CD14-positive monocyte (primary cell): ENCODE measurements around the gene TNNT3. TPM values are rescaled to one million over a fixed set of nuclear protein-coding genes. Genes with fewer than 3 reads are reported as not detected.

Source experiments
- DNase-seq, 3 donors: peaks; one replicate each; pipeline ENCODE4 v3.0.0-alpha.2; 2011 to 2022
- H2AFZ ChIP-seq: 2 replicates; pipeline ENCODE4 v1.6.0; 2012; ENCODE audit warnings: mild to moderate bottlenecking, low read depth, low read length, inconsistent platforms; ENCODE audit not compliant: insufficient read depth, poor library complexity, severe bottlenecking
- H3K27ac ChIP-seq, 2 donors: 1 replicate in 1 of 2; 2 replicates in 1 of 2; pipeline ENCODE4 v1.5.1; 2012 to 2013; ENCODE audit warnings: low read length in 2 of 2, control low read depth in 1 of 2, inconsistent platforms in 1 of 2, low read depth in 1 of 2, mild to moderate bottlenecking in 1 of 2
- H3K27me3 ChIP-seq, 2 donors: one replicate each; pipeline versions ENCODE4 v1.6.0 to v1.6.1; 2011 to 2013; ENCODE audit warnings: low read length in 2 of 2; ENCODE audit not compliant: control insufficient read depth in 2 of 2, insufficient read depth in 2 of 2
- H3K36me3 ChIP-seq, 2 donors: replicated peaks in 1 of 2; 1 replicate in 1 of 2; 2 replicates in 1 of 2; pipeline versions ENCODE4 v1.5.1 to v1.6.1; 2012 to 2013; ENCODE audit warnings: low read length in 2 of 2, control low read depth in 1 of 2, inconsistent platforms in 1 of 2, mild to moderate bottlenecking in 1 of 2; ENCODE audit not compliant: insufficient read depth in 2 of 2, control insufficient read depth in 1 of 2
- H3K4me1 ChIP-seq, 2 donors: 1 replicate in 1 of 2; 2 replicates in 1 of 2; pipeline versions ENCODE4 v1.5.1 to v1.6.1; 2012 to 2013; ENCODE audit warnings: low read length in 2 of 2, control low read depth in 1 of 2, inconsistent platforms in 1 of 2, mild to moderate bottlenecking in 1 of 2, moderate library complexity in 1 of 2; ENCODE audit not compliant: insufficient read depth in 2 of 2, control insufficient read depth in 1 of 2
- H3K4me2 ChIP-seq: replicated peaks from 2 replicates; pipeline ENCODE3; 2012; ENCODE audit warnings: low read length, moderate library complexity, mild to moderate bottlenecking; ENCODE audit not compliant: poor library complexity, severe bottlenecking; ENCODE audit errors: extremely low read depth
- H3K4me3 ChIP-seq, 3 experiments: fragments of 200-600 bp in 1 of 3; sonication (generic) in 1 of 3; replicated peaks in 1 of 3; 1 replicate in 2 of 3; 2 replicates in 1 of 3; pipeline ENCODE4 v1.5.1; 2011 to 2013; ENCODE audit warnings: low read length in 3 of 3, mild to moderate bottlenecking in 3 of 3, control low read depth in 2 of 3, low read depth in 2 of 3, inconsistent platforms in 1 of 3, moderate library complexity in 1 of 3
- H3K79me2 ChIP-seq: 2 replicates; pipeline ENCODE4 v1.6.0; 2012; ENCODE audit warnings: mild to moderate bottlenecking, control low read depth, inconsistent platforms, low read length, moderate library complexity; ENCODE audit not compliant: insufficient read depth
- H3K9ac ChIP-seq: 2 replicates; pipeline ENCODE4 v1.6.0; 2017; ENCODE audit warnings: low read length, mild to moderate bottlenecking; ENCODE audit not compliant: insufficient read depth, poor library complexity, severe bottlenecking
- H3K9me3 ChIP-seq, 2 donors: replicated peaks in 1 of 2; 1 replicate in 1 of 2; 2 replicates in 1 of 2; pipeline versions ENCODE4 v1.5.1 to v1.6.1; 2012 to 2013; ENCODE audit warnings: low read length in 2 of 2, control low read depth in 1 of 2; ENCODE audit not compliant: control insufficient read depth in 1 of 2, insufficient read depth in 1 of 2
- H4K20me1 ChIP-seq: 2 replicates; pipeline ENCODE4 v1.6.0; 2012; ENCODE audit warnings: mild to moderate bottlenecking, low read length, control low read depth, moderate library complexity; ENCODE audit not compliant: insufficient read depth
- H3K27ac Mint-ChIP-seq, 7 donors: one replicate each; pipeline ENCODE4 v1.8.0; 2020; ENCODE audit warnings: mild to moderate bottlenecking in 7 of 7, mixed read lengths in 7 of 7, moderate library complexity in 6 of 7, inconsistent platforms in 2 of 7
- H3K27me3 Mint-ChIP-seq, 3 donors: one replicate each; pipeline ENCODE4 v1.8.0; 2021 to 2022; ENCODE audit warnings: low read depth in 3 of 3, mild to moderate bottlenecking in 3 of 3, mixed read lengths in 3 of 3, moderate library complexity in 3 of 3, inconsistent platforms in 1 of 3
- H3K36me3 Mint-ChIP-seq, 2 donors: one replicate each; pipeline ENCODE4 v1.8.0; 2020; ENCODE audit warnings: mixed read lengths in 2 of 2, inconsistent platforms in 1 of 2, mild to moderate bottlenecking in 1 of 2
- H3K4me1 Mint-ChIP-seq: one replicate; pipeline ENCODE4 v1.8.0; 2020; ENCODE audit warnings: mild to moderate bottlenecking, mixed read lengths
- H3K4me3 Mint-ChIP-seq, 2 donors: one replicate each; pipeline ENCODE4 v1.8.0; 2020; ENCODE audit warnings: mild to moderate bottlenecking in 2 of 2, mixed read lengths in 2 of 2, moderate library complexity in 1 of 2
- H3K9me3 Mint-ChIP-seq, 7 donors: one replicate each; pipeline ENCODE4 v1.8.0; 2020 to 2022; ENCODE audit warnings: mixed read lengths in 7 of 7, mild to moderate bottlenecking in 6 of 7, moderate library complexity in 6 of 7, inconsistent platforms in 2 of 7
- WGBS: methylation state at CpG from one replicate; pipeline ENCODE4 v1.1.5; 2013; ENCODE audit warnings: missing lambda C conversion rate; ENCODE audit not compliant: insufficient coverage; 5-methylcytosine and 5-hydroxymethylcytosine counted together
- intact Hi-C, 2 donors: fragments of 100-400 bp; cut with micrococcal nuclease; formaldehyde crosslinking; loops; one replicate each; pipeline versions ENCODE4 v1.15.0 to v1.15.1; 2023
- polyA plus RNA-seq, 3 donors: library from polyadenylated mRNA; depleted of rRNA in 1 of 3; unstranded in 2 of 3; stranded (reverse) in 1 of 3; fragments of 300-500 nt in 2 of 3; fragments of >200 nt in 1 of 3; fragmentation: Illumina TruSeq in 2 of 3; gene quantifications; 1 replicate in 2 of 3; 2 replicates in 1 of 3; pipeline ENCODE4 v1.2.3, GENCODE V29; 2012 to 2021
- TF ChIP-seq, protein P1 (sequence below): fragments of 200-600 bp; IDR thresholded peaks from one replicate; pipeline ENCODE4 v1.8.0; 2022; ENCODE audit warnings: antibody characterized with exemption, mild to moderate bottlenecking

The TNNT3 gene
- polyA plus RNA-seq, 3 donors = 1.4 TPM; not detected in 2

DNA sequence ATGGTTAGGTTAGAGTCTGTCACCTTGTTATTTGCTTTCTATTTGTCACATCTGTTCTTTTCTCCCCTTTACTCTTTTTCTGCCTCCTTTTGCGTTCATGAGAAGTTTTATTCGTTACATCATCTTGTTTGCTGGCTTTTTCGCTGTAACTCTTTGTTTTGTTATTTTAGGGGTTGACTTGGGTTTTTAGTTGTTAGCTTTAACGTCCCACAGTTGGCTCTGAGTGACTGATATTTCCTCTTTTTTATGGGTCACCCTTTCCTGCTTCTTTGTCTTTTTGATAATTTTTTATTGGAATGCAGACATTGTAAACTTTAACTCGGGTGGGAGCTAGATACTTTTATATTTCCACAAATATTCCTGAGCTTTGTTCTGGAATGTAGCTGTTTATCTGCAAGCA, 13.3 kb upstream of the TNNT3 start:
- no peak overlapping the region for H3K9ac ChIP-seq
- Mint-ChIP-seq H3K9me3 (no peaks in the 10 kb centered on the region), H3K4me1 (peaks cover 8% of the 10 kb centered on the region), H3K27me3 (peaks cover 0 to 7% (median 2%) of the 10 kb centered on the region in 3 donors), H3K27ac (no peak overlapping the region), H3K4me3 (no peak overlapping the region), H3K36me3 (peaks cover 7 to 11% of the 10 kb centered on the region in 2 donors)
- no CpG with 5 or more reads among the region's 5 CpGs for WGBS
- no peak for DNase-seq
- H2AFZ ChIP-seq = no peak overlapping the region
- H3K27me3 ChIP-seq = no peaks in the 10 kb centered on the region
- intact Hi-C loops = no loop called here
- H3K79me2 ChIP-seq = no peaks in the 10 kb centered on the region
- H3K4me2 ChIP-seq = no peak overlapping the region
- peaks cover 0 to 3% of the 10 kb centered on the region in 2 donors for H3K4me1 ChIP-seq
- H3K27ac ChIP-seq = no peak overlapping the region
- H3K36me3 ChIP-seq = no peaks in the 10 kb centered on the region
- TF ChIP-seq, protein P1, sequence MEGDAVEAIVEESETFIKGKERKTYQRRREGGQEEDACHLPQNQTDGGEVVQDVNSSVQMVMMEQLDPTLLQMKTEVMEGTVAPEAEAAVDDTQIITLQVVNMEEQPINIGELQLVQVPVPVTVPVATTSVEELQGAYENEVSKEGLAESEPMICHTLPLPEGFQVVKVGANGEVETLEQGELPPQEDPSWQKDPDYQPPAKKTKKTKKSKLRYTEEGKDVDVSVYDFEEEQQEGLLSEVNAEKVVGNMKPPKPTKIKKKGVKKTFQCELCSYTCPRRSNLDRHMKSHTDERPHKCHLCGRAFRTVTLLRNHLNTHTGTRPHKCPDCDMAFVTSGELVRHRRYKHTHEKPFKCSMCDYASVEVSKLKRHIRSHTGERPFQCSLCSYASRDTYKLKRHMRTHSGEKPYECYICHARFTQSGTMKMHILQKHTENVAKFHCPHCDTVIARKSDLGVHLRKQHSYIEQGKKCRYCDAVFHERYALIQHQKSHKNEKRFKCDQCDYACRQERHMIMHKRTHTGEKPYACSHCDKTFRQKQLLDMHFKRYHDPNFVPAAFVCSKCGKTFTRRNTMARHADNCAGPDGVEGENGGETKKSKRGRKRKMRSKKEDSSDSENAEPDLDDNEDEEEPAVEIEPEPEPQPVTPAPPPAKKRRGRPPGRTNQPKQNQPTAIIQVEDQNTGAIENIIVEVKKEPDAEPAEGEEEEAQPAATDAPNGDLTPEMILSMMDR = no peak
- H4K20me1 ChIP-seq = no peaks in the 10 kb centered on the region
- no peaks in the 10 kb centered on the region for H3K9me3 ChIP-seq
- no peak overlapping the region for H3K4me3 ChIP-seq

- Histone ChIP-seq H3K4me2 (no peak overlapping the region), H3K9ac (no peak overlapping the region), H3K36me3 (no peaks in the 10 kb centered on the region), H3K4me1 (peaks cover 2 to 4% of the 10 kb centered on the region in 2 donors), H3K9me3 (no peaks in the 10 kb centered on the region), H3K27me3 (no peaks in the 10 kb centered on the region), H4K20me1 (no peaks in the 10 kb centered on the region), H2AFZ (no peak overlapping the region), H3K27ac (no peak overlapping the region), H3K79me2 (no peaks in the 10 kb centered on the region), H3K4me3 (no peak overlapping the region)
- intact Hi-C loops = no loop called here
- no peak for DNase-seq
- TF ChIP-seq, protein P1 = no peak
- peaks cover 8% of the 10 kb centered on the region for H3K4me1 Mint-ChIP-seq
- no peaks in the 10 kb centered on the region for H3K9me3 Mint-ChIP-seq
- H3K36me3 Mint-ChIP-seq = peaks cover 7 to 11% of the 10 kb centered on the region in 2 donors
- H3K27ac Mint-ChIP-seq = no peak overlapping the region
- H3K4me3 Mint-ChIP-seq = no peak overlapping the region
- peaks cover 0 to 10% (median 2%) of the 10 kb centered on the region in 3 donors for H3K27me3 Mint-ChIP-seq
- 90% methylated on average over 12 of the region's 14 CpGs for WGBS
These were observed 12.7 kb upstream of the TNNT3 start for GRCh38 chr11:1906611-1907423.
